Thymus (tissue), 11 donors: ENCODE data around the gene ZDHHC14. TPM values are rescaled to one million over a fixed set of nuclear protein-coding genes. Genes with fewer than 3 reads are reported as not detected.

Source experiments
- DNase-seq, 9 donors: peaks; one replicate each; pipeline ENCODE4 v3.0.0-alpha.2; 2013; ENCODE audit warnings: low spot score in 9 of 9, low read depth in 6 of 9, missing footprints in 1 of 9
- H3K27ac ChIP-seq, 2 donors: one replicate each; pipeline ENCODE4 v1.5.1; 2013; ENCODE audit warnings: control low read depth in 1 of 2, low read depth in 1 of 2, low read length in 1 of 2, mild to moderate bottlenecking in 1 of 2, moderate library complexity in 1 of 2
- H3K27me3 ChIP-seq, 2 donors: one replicate each; pipeline ENCODE4 v1.5.1; 2013; ENCODE audit warnings: low read length in 1 of 2; ENCODE audit not compliant: control insufficient read depth in 2 of 2, insufficient read depth in 1 of 2
- H3K36me3 ChIP-seq, 2 donors: one replicate each; pipeline ENCODE4 v1.5.1; 2013; ENCODE audit warnings: low read length in 1 of 2, mild to moderate bottlenecking in 1 of 2, moderate library complexity in 1 of 2; ENCODE audit not compliant: control insufficient read depth in 2 of 2, insufficient read depth in 2 of 2
- H3K4me1 ChIP-seq, 2 donors: one replicate each; pipeline ENCODE4 v1.5.1; 2013; ENCODE audit warnings: low read length in 2 of 2; ENCODE audit not compliant: control insufficient read depth in 2 of 2, insufficient read depth in 2 of 2
- H3K4me3 ChIP-seq, 2 donors: one replicate each; pipeline ENCODE4 v1.5.1; 2013; ENCODE audit warnings: low read length in 2 of 2, control low read depth in 1 of 2, mild to moderate bottlenecking in 1 of 2
- H3K9me3 ChIP-seq, 2 donors: one replicate each; pipeline ENCODE4 v1.5.1; 2013; ENCODE audit warnings: low read length in 1 of 2, mild to moderate bottlenecking in 1 of 2; ENCODE audit not compliant: control insufficient read depth in 2 of 2, insufficient read depth in 1 of 2
- WGBS: extraction: QIAGEN DNeasy Blood & Tissue Kit; methylation state at CpG from one replicate; pipeline ENCODE4 v1.1.7; 2013; 5-methylcytosine and 5-hydroxymethylcytosine counted together
- polyA plus RNA-seq: library from polyadenylated mRNA; stranded (reverse); fragments of 200-250 nt; gene quantifications from one replicate; pipeline ENCODE4 v1.2.3, GENCODE V29; 2013
- total RNA-seq: library from RNA; stranded (reverse); fragments of 120-200 nt; gene quantifications from one replicate; pipeline ENCODE4 v1.2.4, GENCODE V29; 2013
- donor health status: healthy.

The ZDHHC14 gene
- total and polyA plus RNA-seq, 2 donors: 3.4 to 7.5 TPM

DNA sequence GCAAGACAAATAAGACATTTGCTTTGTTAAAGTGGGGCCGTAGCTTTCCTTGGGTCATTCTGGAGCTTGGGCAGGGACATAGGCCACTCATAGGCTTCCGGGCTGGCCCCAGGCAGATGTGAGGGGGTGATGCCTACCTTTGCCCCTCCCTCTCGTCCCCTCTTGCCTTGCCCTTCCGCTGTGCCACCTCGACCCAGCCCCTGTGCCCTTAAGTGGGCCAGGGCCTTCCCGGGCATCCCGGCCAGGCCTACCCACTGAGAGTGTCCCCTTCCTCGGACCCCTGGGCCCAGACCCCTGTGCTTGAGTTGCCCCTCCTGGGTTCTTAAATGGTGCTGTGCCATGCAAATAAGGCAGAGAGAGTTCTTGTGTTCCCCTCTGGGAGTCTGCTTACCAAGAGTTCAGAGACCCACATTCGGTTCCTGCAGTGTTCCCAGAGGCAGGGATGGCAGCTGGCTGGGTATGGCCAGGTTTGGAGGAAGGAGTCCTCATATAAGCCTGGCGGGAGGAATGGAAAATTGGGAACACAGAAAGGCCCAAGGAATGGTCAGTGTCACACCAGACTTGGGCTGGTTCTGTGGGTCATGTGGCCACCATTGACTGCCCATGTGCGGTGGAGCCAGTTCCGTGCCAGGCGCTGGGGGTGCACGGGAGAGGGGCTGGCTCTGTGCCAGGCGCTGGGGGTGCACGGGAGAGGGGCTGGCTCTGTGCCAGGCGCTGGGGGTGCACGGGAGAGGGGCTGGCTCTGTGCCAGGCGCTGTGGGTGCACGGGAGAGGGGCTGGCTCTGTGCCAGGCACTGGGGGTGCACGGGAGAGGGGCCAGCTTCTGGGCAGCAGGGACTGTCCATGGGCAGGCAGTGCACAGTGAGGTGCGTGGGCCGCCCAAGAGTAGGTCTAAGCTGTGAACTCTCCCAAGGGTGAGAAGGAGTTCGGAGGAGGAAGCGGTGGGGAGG lies 268.6 kb downstream of the ZDHHC14 start:
- Histone ChIP-seq H3K27ac (peak overlapping the region in 1 of 2 donors; percentile 64), H3K4me3 (no peak overlapping the region), H3K9me3 (no peaks in the 10 kb centered on the region), H3K27me3 (no peaks in the 10 kb centered on the region), H3K36me3 (no peaks in the 10 kb centered on the region), H3K4me1 (peaks cover 0 to 47% of the 10 kb centered on the region in 2 donors)
- DNase-seq: no peak
- WGBS: 82% methylated on average over 25 of the region's 25 CpGs

DNA sequence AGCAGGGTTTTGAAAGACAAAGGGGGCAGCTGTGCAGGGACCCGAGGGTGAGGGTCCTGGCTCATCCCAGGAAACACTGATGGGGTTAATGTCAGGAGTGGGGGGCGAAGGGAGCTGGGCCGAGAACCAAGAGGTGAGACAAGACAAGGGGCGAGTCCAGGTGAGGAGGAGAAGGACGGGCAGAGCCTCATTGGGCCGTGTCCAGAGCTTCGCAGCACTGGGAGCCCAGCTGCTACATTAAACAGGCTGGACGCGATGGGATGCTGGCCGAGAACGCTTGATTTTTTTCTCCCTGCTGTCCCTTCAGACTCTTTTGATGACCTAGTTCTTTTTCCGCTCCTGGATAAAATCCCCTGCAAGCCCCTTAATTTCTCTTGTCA lies 269.3 kb downstream of the ZDHHC14 start:
- Histone ChIP-seq H3K27me3 (no peaks in the 10 kb centered on the region), H3K36me3 (no peaks in the 10 kb centered on the region), H3K4me1 (peaks cover 0 to 41% of the 10 kb centered on the region in 2 donors), H3K27ac (peak overlapping the region in 1 of 2 donors; percentile 64), H3K9me3 (no peaks in the 10 kb centered on the region), H3K4me3 (no peak overlapping the region)
- DNase-seq: no peak
- WGBS: 93% methylated on average over 12 of the region's 12 CpGs

DNA sequence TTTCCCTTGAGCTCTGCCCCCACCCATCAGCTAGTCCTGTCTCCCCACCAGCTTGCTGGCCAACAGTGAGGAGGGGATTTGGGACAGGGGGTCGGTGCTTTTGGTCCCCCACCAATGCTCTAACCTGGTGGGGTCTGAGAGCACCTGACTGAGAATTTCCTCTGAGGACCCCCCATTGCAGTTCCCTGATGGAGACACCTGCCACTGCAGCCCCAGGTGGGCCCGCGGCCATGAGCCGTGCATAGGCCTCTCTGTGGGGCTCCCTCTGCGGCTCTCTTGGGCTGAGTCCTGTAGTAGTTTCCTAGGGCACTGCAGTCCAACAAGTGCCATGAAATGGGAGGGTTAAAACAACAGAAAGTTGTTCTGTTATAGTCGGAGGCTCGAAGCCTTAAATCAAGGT lies 269.8 kb downstream of the ZDHHC14 start:
- WGBS: 93% methylated on average over 7 of the region's 7 CpGs
- Histone ChIP-seq H3K4me3 (no peak overlapping the region), H3K27ac (peak overlapping the region in 1 of 2 donors; percentile 10), H3K9me3 (no peaks in the 10 kb centered on the region), H3K4me1 (peaks cover 0 to 40% of the 10 kb centered on the region in 2 donors), H3K27me3 (no peaks in the 10 kb centered on the region), H3K36me3 (no peaks in the 10 kb centered on the region)
- no peak for DNase-seq

- no peaks in the 10 kb centered on the region for H3K9me3 ChIP-seq
- peaks cover 0 to 40% of the 10 kb centered on the region in 2 donors for H3K4me1 ChIP-seq
- WGBS: 95% methylated on average over 13 of the region's 13 CpGs
- no peak overlapping the region for H3K27ac ChIP-seq
- no peak overlapping the region for H3K4me3 ChIP-seq
- H3K27me3 ChIP-seq: no peaks in the 10 kb centered on the region
- no peak for DNase-seq
- H3K36me3 ChIP-seq: peaks cover 0 to 2% of the 10 kb centered on the region in 2 donors
These were observed 270.9 kb downstream of the ZDHHC14 start for GRCh38 chr6:157651731-157652490.

DNA sequence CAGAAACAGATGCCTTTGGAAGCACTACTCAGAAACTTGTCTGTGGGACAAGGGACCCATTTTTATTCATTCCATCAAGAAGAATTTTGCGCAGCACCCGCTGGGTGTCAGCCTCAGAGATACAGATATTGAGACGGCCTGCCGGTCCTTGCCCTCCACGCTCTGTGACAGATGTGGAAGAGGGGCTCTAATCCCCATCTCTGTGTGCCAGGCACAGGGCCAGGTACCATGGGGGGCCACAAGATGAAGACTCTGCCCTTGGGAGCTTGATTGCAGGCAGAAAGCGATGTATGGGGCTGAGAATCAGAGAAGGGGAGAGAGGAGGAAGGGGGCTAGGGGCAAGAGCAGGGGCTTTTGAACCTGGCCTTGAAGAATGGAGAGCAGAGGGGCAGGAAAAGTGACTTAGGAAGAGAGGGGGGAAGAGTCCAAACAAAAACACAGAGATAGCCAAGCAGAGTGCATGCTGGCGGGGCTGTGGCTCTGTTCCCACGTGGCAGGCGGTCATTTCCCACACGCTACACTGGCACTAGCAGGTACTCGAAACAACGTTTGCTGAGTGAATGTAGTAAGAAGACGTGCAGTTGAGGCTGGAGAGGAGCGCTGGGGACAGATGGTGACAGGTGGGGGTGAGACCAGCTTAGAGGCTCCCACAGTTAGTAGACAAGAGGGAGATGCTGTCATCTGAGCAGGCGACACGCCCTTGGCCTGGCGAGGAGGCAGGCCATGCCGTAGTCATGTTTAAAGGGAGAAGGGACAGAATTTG lies 271.8 kb downstream of the ZDHHC14 start:
- H3K9me3 ChIP-seq: no peaks in the 10 kb centered on the region
- H3K36me3 ChIP-seq: peaks cover 0 to 2% of the 10 kb centered on the region in 2 donors
- WGBS: 97% methylated on average over 18 of the region's 18 CpGs
- peaks cover 0 to 36% of the 10 kb centered on the region in 2 donors for H3K4me1 ChIP-seq
- no peaks in the 10 kb centered on the region for H3K27me3 ChIP-seq
- no peak overlapping the region for H3K27ac ChIP-seq
- no peak overlapping the region for H3K4me3 ChIP-seq
- DNase-seq: no peak

DNA sequence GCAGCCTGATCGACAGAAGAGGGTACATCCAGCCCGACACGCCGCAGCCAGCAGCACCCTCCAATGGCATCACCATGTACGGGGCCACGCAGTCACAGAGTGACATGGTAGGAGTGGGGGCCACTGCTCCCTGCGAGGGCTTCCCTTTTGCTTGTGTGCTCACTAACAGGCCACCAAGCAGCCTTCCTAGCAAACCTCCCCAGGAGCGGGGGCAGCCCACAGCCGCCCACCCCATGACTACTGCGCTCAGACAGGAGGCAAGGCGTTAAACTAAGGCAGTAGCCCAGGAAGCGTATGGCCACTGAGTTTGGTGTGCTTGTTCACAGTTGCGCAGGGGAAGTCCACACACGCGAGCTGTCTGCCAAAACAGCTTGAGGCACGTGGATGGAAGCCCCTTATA lies 272.5 kb downstream of the ZDHHC14 start:
- Histone ChIP-seq H3K27me3 (no peaks in the 10 kb centered on the region), H3K4me1 (peaks cover 0 to 30% of the 10 kb centered on the region in 2 donors), H3K36me3 (peaks cover 0 to 2% of the 10 kb centered on the region in 2 donors), H3K4me3 (no peak overlapping the region), H3K27ac (peak overlapping the region in 1 of 2 donors; percentile 12), H3K9me3 (no peaks in the 10 kb centered on the region)
- no peak for DNase-seq
- 96% methylated on average over 16 of the region's 16 CpGs for WGBS

GRCh38 chr6:157655139-157655538 lies 274.1 kb downstream of the ZDHHC14 start:
- Histone ChIP-seq H3K36me3 (peaks cover 0 to 2% of the 10 kb centered on the region in 2 donors), H3K9me3 (no peaks in the 10 kb centered on the region), H3K27ac (no peak overlapping the region), H3K4me1 (peaks cover 0 to 19% of the 10 kb centered on the region in 2 donors), H3K27me3 (no peaks in the 10 kb centered on the region), H3K4me3 (no peak overlapping the region)
- DNase-seq: no peak
- WGBS: 96% methylated on average over 8 of the region's 8 CpGs

DNA sequence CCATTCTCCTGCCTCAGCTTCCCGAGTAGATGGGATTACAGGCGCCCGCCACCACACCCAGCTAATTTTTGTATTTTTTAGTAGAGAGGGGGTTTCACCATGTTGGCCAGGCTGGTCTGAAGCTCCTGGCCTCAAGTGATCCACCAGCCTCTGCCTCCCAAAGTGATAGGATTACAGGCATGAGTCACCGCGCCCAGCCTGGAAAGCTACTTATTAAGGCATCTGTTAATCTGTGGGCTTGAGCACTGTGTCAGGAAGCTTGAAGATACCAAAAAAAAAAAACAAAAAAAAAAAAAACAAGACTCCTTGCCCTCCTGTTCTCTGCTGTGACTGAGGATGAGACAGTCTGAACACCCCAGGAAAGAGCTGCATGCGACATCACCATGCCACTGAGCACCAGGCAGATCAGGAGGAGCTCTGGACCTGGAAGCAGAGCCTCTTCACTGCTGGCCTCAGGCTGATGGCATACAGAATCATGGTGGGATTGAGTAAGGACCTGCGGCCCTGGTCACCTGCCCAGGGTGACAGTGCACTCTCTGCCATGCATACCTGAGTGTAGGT lies 275.5 kb downstream of the ZDHHC14 start:
- Histone ChIP-seq H3K36me3 (peaks cover 0 to 2% of the 10 kb centered on the region in 2 donors), H3K4me1 (peaks cover 0 to 11% of the 10 kb centered on the region in 2 donors), H3K9me3 (no peaks in the 10 kb centered on the region), H3K27me3 (no peaks in the 10 kb centered on the region), H3K4me3 (no peak overlapping the region), H3K27ac (no peak overlapping the region)
- no peak for DNase-seq
- 93% methylated on average over 7 of the region's 7 CpGs for WGBS
